Measurements from ENCODE around the gene IFITM2.
"Not testable (repeated sequence)": the region's sequence is repeated elsewhere in the genome, so short reads cannot be mapped to it uniquely, and the experiment has no call there.

Gene IFITM2

GRCh38 chr11:327581-327923 lies 19.9 kb downstream of the IFITM2 start:
- DNase-seq = no peak

DNA sequence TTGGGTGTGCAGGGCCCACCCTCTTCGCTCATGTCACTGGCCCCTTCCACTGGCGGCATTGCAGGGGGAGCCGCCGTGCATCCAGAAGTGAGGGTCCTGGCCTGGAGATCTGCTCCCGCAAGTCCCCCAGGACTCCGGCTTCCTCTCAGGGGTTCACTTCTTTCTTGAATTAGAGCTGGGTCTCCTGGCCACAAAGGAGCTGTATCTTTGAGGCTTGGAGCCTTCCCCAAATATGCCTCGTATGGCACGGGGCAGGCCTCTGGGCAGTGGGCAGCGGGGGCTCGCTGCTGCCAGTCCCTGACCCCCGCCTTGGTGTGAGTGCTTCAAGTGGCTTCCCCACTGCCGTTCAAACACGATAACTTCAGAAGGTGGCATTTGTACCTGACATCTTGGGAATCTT lies 20.4 kb downstream of the IFITM2 start:
- no peak for DNase-seq

DNA sequence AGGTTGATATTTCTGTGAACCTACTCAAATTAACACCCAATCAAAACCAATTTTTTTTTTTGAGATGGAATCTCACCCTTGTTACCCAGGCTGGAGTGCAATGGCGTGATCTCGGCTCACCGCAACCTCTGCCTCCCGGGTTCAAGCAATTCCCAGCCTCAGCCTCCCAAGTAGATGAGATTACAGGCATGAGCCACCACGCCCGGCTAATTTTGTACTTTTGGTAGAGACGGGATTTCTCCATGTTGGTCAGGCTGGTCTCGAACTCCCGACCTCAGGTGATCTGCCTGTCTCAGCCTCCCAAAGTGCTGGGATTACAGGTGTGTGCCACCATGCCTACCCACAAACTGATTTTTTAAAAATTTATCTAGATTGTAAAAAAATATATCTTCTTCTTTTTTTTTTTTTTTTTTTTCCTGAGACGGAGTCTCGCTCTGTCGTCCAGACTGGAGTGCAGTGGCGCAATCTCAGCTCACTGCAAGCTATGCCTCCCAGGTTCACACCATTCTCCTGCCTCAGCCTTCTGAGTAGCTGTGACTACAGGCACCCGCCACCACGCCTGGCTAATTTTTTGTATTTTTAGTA lies 21.0 kb downstream of the IFITM2 start:
- DNase-seq = not testable (repeated sequence)

DNA sequence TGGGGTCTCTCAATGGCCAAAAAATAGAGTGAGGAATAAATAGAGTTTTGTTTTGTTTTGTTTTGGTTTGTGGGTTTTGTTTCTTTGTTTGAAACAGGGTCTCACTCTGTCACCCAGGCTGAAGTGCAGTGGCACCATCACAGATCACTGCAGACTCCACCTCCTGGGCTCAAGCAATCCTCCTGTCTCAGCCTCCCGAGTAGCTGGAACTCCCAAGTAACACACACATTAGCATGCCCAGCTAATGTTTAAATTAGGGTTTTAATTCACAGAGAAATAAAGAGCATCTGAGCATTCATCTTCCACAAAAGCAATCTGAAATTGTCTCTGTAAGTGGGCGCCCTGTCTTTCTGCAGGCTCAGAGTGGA lies 22.3 kb downstream of the IFITM2 start:
- DNase-seq = no peak

DNA sequence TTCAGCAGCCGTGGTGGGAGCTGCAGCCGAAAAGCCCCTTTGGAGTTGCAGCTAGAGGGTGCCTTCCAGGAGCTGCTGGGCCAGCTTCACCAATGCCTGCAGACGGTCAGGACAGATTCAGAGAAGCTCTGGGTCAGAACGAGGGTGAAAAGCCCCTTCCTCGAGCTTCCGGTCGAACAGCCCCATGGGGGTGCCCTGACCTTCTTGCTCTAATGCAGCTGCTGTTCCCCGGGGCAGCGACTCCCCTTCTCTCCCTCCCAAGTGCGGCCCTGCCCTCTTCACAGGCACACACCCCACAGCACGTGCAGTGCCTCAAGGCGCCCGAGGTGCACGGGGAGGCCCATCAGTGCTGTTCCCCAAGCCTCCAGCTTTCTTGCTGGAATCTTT lies 22.7 kb downstream of the IFITM2 start:
- no peak for DNase-seq

GRCh38 chr11:330694-331357 lies 23.2 kb downstream of the IFITM2 start:
- peak; percentile 58 for DNase-seq

GRCh38 chr11:331358-332060 lies 23.9 kb downstream of the IFITM2 start:
- no peak for DNase-seq

DNA sequence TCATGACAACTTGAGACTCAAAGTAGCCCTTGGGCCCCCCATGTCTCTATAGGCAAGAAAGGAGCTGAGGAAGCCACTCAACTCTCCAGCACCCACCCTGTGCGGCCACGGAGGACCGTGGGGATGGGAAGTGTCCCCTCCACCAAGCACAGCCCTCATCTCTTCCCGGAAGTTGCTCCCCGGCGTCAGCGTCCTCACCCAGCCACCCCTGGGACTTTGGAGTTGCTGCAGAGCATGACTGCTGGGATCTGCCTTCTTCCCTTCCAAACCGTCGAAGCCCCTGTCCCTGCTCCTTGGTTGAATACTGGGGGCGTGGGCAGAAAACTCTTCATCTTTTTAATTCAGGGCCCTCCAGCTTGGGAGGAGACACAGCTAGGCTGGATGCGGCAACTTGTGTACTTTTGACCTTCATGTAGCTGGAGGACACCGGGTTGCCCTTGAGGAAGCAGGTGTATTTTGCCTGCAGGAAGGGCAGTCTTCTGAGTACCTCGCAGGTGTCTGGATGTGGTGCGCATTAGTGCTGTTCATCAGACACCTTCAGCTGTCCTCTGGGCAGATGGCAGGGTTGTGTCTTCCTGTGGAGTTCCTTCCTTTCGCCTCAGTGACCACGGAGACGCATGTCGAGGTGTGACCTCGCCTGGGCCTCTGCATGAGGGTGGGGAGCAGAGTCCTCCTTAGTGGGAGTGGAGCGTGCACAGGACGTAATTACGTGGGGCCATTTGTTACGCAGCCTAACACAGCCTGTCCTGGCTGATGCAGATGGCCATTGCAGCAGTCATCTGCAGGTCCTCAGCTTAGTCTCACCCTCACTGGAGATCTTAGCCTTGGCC lies 25.2 kb downstream of the IFITM2 start:
- DNase-seq = no peak

GRCh38 chr11:333616-334263 lies 26.1 kb downstream of the IFITM2 start:
- not testable (repeated sequence) for DNase-seq

GRCh38 chr11:334264-334994 lies 26.8 kb downstream of the IFITM2 start:
- no peak for DNase-seq

- no peak for DNase-seq
Measured at GRCh38 chr11:335779-336658, 28.4 kb downstream of the IFITM2 start.

DNA sequence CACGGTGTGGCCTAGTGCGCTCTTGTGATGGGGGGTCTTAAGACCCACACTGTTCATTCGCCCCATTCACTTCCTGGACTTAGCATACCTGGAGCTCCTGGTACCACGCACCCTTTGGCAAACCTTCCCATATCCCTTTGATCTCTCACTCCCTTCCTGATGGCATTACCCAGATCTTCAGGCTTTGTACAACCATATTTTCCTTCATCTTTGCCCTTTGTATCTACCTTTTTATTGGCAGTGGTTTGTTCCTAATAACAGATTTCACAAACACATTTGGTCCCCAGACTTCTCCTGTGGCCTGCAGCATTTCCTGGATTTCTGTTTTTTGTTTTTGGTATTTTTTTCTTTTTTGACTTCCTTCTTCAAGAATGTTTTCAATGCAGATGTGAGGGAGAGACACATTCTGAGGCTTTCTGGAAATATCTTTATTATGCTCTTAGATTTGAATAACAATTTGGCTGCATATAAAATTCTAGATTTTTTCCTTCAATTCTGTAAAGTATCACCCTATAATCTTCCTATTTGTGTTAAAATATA lies 29.1 kb downstream of the IFITM2 start:
- DNase-seq = no peak

GRCh38 chr11:337711-338110 lies 30.1 kb downstream of the IFITM2 start:
- DNase-seq = no peak

- no peak for DNase-seq
Measured at GRCh38 chr11:339963-340362, 32.3 kb downstream of the IFITM2 start.

DNA sequence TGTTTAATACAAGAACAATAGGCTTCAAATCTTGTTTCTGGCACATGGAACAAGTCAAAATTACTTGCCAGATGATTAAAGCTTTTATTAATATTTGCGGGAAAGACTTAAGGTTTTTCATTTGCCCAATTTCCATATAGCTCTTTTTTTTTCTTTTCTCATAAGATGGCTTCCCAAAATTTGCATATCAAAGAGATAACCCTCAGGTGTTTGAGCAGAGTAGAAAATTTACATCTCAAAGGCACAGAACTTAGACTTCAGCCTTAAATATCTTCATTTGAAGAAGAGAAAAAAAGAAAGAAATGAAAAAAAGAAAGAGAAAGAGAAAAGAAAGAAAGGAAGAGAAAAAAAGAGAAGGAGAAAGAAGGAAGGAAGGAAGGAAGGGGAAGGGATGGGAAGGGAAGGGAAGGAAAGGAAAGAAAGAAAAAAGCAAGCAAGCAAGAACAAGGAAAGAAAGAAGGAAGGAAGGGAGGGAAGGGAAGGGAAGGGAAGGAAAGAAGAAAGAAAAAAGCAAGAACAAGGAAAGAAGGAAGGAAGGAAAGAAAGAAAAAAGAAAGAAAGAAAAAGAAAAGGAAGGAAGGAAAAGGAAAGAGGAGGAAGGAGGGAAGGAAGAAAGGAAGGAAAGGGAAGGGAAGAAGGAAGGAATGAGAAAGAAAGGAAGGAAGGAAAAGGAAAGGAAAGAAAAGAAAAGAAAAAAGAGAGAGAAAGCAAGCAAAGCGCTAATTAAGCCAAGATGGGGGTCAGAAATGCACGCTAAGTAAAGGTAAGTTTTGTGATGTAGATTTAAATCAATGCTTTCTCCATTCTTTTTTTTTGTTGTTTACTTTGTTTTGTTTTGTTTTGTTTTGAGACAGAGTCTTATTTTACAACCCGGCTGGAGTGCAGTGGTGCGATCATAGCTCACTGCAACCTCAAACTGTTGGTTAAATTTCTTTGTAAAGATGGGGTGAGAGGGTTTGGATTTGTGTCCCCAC lies 33.2 kb downstream of the IFITM2 start:
- DNase-seq = no peak

GRCh38 chr11:342328-342727 lies 34.7 kb downstream of the IFITM2 start:
- DNase-seq = no peak

- no peak for DNase-seq
Measured at GRCh38 chr11:344836-345578, 37.4 kb downstream of the IFITM2 start.

GRCh38 chr11:346529-346928 lies 38.9 kb downstream of the IFITM2 start:
- DNase-seq = no peak
